Transverse colon (tissue), 4 donors: ENCODE results near the gene MXRA8. TPM values are rescaled to one million over a fixed set of nuclear protein-coding genes. Genes with fewer than 3 reads are reported as not detected.

Experiments used
- DNase-seq: peaks from one replicate; pipeline ENCODE4 v3.0.0-alpha.2; 2019
- H3K27ac ChIP-seq, 4 donors: fragments of 200-600 bp; sonication (generic); 2 replicates each; pipeline ENCODE4 v1.5.1; 2016 to 2018; ENCODE audit warnings: inconsistent platforms in 4 of 4
- H3K27me3 ChIP-seq: fragments of 200-600 bp; sonication (generic); 2 replicates; pipeline ENCODE4 v1.5.1; 2017; ENCODE audit warnings: inconsistent platforms
- H3K36me3 ChIP-seq, 4 donors: fragments of 200-600 bp; sonication (generic); 2 replicates each; pipeline ENCODE4 v1.5.1; 2017 to 2019; ENCODE audit warnings: inconsistent platforms in 4 of 4
- H3K4me1 ChIP-seq, 4 donors: fragments of 200-600 bp; sonication (generic); 2 replicates each; pipeline ENCODE4 v1.5.1; 2017 to 2020; ENCODE audit warnings: inconsistent platforms in 4 of 4
- H3K4me3 ChIP-seq, 4 donors: fragments of 200-600 bp; sonication (generic); 1 replicate in 1 of 4; 2 replicates in 3 of 4; pipeline versions ENCODE4 v1.5.1 to v1.6.1; 2017 to 2019; ENCODE audit warnings: inconsistent platforms in 4 of 4
- H3K9me3 ChIP-seq, 2 donors: fragments of 200-600 bp; sonication (generic); 2 replicates each; pipeline ENCODE4 v1.5.1; 2017 to 2019; ENCODE audit warnings: inconsistent platforms in 2 of 2
- CTCF ChIP-seq, 5 experiments: fragments of 200-600 bp in 3 of 5; fragments of 450-650 bp in 2 of 5; sonication (generic) in 3 of 5; IDR thresholded peaks; 1 replicate in 2 of 5; 2 replicates in 3 of 5; pipeline ENCODE4 v1.5.1; 2016 to 2017; ENCODE audit warnings: antibody characterized with exemption in 5 of 5, inconsistent platforms in 3 of 5, mild to moderate bottlenecking in 2 of 5, moderate library complexity in 1 of 5
- EP300 ChIP-seq: sonication (generic); formaldehyde crosslinking; IDR thresholded peaks from one replicate; pipeline ENCODE4 v1.6.1; 2017; ENCODE audit warnings: antibody characterized with exemption, low read depth
- POLR2A ChIP-seq: fragments of 450-650 bp; IDR thresholded peaks from one replicate; pipeline ENCODE4 v1.6.1; 2016; ENCODE audit warnings: antibody characterized with exemption, mild to moderate bottlenecking, moderate library complexity
- POLR2AphosphoS5 ChIP-seq, 3 donors: sonication (generic); formaldehyde crosslinking; IDR thresholded peaks; one replicate each; pipeline ENCODE4 v1.6.1; 2016; ENCODE audit warnings: antibody characterized with exemption in 3 of 3
- WGBS, 2 donors: methylation state at CpG; one replicate each; pipeline ENCODE4 v1.1.5; 2018; ENCODE audit warnings: low coverage in 1 of 2; 5-methylcytosine and 5-hydroxymethylcytosine counted together
- in situ Hi-C, 4 donors: fragments of 200-750 bp; cut with MboI; loops; one replicate each; pipeline versions ENCODE4 v1.15.0 to v1.15.1; 2017; ENCODE audit warnings: low sequenced_read_pairs in 3 of 4, low pct_ligation_motif_present in 1 of 4, low pct_unique_long_range_greater_than_20kb in 1 of 4
- intact Hi-C: fragments of 100-400 bp; cut with DNase I; formaldehyde crosslinking; loops from one replicate; pipeline ENCODE4 v1.15.1; 2023; ENCODE audit warnings: low total_unique reads
- total RNA-seq, 4 donors: library from RNA; depleted of rRNA; stranded (reverse); fragments of >200 nt; gene quantifications; one replicate each; pipeline ENCODE4 v1.1.0, GENCODE V29; 2016

The MXRA8 gene
- total RNA-seq, 4 donors from 2014 or later, result 31.1 to 145 (median 57.1) TPM

GRCh38 chr1:1374589-1374928, 16.2 kb upstream of the MXRA8 start:
- Histone ChIP-seq H3K4me3 (peak overlapping the region; percentile 90 to 99 (median 95)), H3K27ac (peak overlapping the region; percentile 92 to 99 (median 96)), H3K4me1 (peaks cover 26 to 34% (median 30%) of the 10 kb centered on the region in 4 donors), H3K9me3 (no peaks in the 10 kb centered on the region), H3K36me3 (no peaks in the 10 kb centered on the region), H3K27me3 (no peaks in the 10 kb centered on the region)
- intact Hi-C loops, result loop anchor here (2.0 to 10.0 kb wide), 2 partner anchors 18 to 360 kb away; partner anchors contain the start of gene ISG15
- peak; percentile 27 for DNase-seq
- no peak for TF ChIP-seq POLR2A
- no peak for TF ChIP-seq CTCF (IDR thresholded peaks at IDR 0.05)
- TF ChIP-seq POLR2AphosphoS5 (IDR thresholded peaks at IDR 0.05), result no peak
- 1% methylated on average over 10 of the region's 24 CpGs; no CpG with 5 or more reads in 1 of the 2 donors for WGBS, 2 donors
- in situ Hi-C loops, result no loop called here

GRCh38 chr1:1373815-1374588, 15.6 kb upstream of the MXRA8 start:
- 53% methylated on average over 43 of the region's 52 CpGs; no CpG with 5 or more reads in 1 of the 2 donors for WGBS, 2 donors
- Histone ChIP-seq H3K27me3 (no peaks in the 10 kb centered on the region), H3K9me3 (no peaks in the 10 kb centered on the region), H3K36me3 (no peaks in the 10 kb centered on the region), H3K4me1 (peaks cover 26 to 34% (median 30%) of the 10 kb centered on the region in 4 donors), H3K27ac (peak overlapping the region; percentile 92 to 99 (median 96)), H3K4me3 (peak overlapping the region; percentile 90 to 99 (median 95))
- in situ Hi-C loops, result no loop called here
- no peak for TF ChIP-seq POLR2AphosphoS5 (IDR thresholded peaks at IDR 0.05)
- TF ChIP-seq EP300, result no peak
- TF ChIP-seq CTCF (IDR thresholded peaks at IDR 0.05), result no peak
- no peak for TF ChIP-seq POLR2A
- intact Hi-C loops, result loop anchor here (2.0 to 10.0 kb wide), 2 partner anchors 17 to 359 kb away; partner anchors contain the start of gene ISG15
- peak; percentile 14 for DNase-seq

GRCh38 chr1:1373051-1373814, 14.9 kb upstream of the MXRA8 start:
- H3K4me3 ChIP-seq, result peak overlapping the region in 1 of 4 donors; percentile 90
- TF ChIP-seq CTCF (IDR thresholded peaks at IDR 0.05), result no peak
- peaks cover 26 to 34% (median 30%) of the 10 kb centered on the region in 4 donors for H3K4me1 ChIP-seq
- H3K27ac ChIP-seq, result no peak overlapping the region
- H3K36me3 ChIP-seq, result no peaks in the 10 kb centered on the region
- WGBS, 2 donors, result 80 to 84% methylated on average over 1 to 25 of the region's 26 CpGs
- no peaks in the 10 kb centered on the region for H3K27me3 ChIP-seq
- in situ Hi-C loops, result no loop called here
- H3K9me3 ChIP-seq, result no peaks in the 10 kb centered on the region
- DNase-seq, result no peak
- intact Hi-C loops, result loop anchor here (10.0 kb wide), 1 partner anchor 358 kb away; the partner anchor contains the start of gene ISG15
